Endothelial cell of umbilical vein (primary cell): ENCODE results near the gene EXOSC2.

Experiments
- EZH2 ChIP-seq: IDR thresholded peaks from 2 replicates; pipeline ENCODE4 v1.6.1; 2012; ENCODE audit warnings: borderline replicate concordance, low read depth, mild to moderate bottlenecking, moderate library complexity, low read length, inconsistent platforms; ENCODE audit not compliant: severe bottlenecking
- FOS ChIP-seq: IDR thresholded peaks from 2 replicates; pipeline ENCODE4 v1.6.1; 2011; ENCODE audit warnings: mild to moderate bottlenecking, low read length, moderate library complexity, borderline replicate concordance; ENCODE audit not compliant: insufficient read depth
- GATA2 ChIP-seq: IDR thresholded peaks from 2 replicates; pipeline ENCODE4 v1.7.0; 2011; ENCODE audit warnings: low read depth, mild to moderate bottlenecking, moderate library complexity, mixed read lengths, low read length; ENCODE audit not compliant: insufficient read length, insufficient read depth
- JUN ChIP-seq: IDR thresholded peaks from 2 replicates; pipeline ENCODE4 v1.6.1; 2011; ENCODE audit warnings: borderline replicate concordance, low read depth; ENCODE audit not compliant: insufficient read length, insufficient read depth
- MYC ChIP-seq: IDR thresholded peaks from one replicate; pipeline ENCODE4 v1.6.1; 2011; ENCODE audit warnings: mild to moderate bottlenecking, low read depth, low read length
- POLR2A ChIP-seq: IDR thresholded peaks from 2 replicates; pipeline ENCODE4 v1.6.1; 2012; ENCODE audit warnings: low read depth, mild to moderate bottlenecking, control low read depth, low read length
- POLR2AphosphoS5 ChIP-seq: IDR thresholded peaks from 2 replicates; pipeline ENCODE4 v1.6.1; 2012; ENCODE audit warnings: low read depth, mild to moderate bottlenecking, control low read depth, low read length, moderate library complexity; ENCODE audit not compliant: insufficient read depth
- TF ChIP-seq, protein P1 (sequence below), 2 donors: IDR thresholded peaks; 1 replicate in 1 of 2; 2 replicates in 1 of 2; pipeline ENCODE4 v1.5.1; 2011; ENCODE audit warnings: low read length in 2 of 2, mild to moderate bottlenecking in 2 of 2, moderate library complexity in 2 of 2, control low read depth in 1 of 2, inconsistent platforms in 1 of 2, low read depth in 1 of 2; ENCODE audit not compliant: insufficient read depth in 1 of 2; ENCODE audit errors: extremely low read depth in 1 of 2
- TF ChIP-seq, protein P2 (sequence below): IDR thresholded peaks from 2 replicates; pipeline ENCODE4 v1.6.1; 2011; ENCODE audit not compliant: insufficient read depth, insufficient read length

DNA sequence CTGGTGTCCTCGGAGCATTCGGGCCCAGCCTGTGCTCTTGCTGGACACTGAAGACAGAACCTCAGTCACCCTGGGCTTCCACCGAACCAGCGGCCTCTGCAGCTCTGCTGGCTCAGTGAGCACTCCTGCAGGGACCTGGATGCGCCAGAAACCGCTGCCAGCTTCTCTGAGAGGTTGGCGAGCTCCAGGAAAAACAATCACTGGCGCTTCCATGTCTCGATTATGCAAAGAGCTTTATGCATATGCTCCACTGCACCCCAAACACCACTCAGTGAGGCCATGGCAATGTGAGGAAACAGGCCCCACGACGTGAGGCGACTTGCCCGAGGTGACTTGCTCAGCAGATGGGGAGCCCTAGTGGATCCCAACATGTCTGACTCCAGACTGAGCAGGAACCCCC lies 18.2 kb upstream of the EXOSC2 start:
- TF ChIP-seq EZH2: no peak
- TF ChIP-seq, protein P1, sequence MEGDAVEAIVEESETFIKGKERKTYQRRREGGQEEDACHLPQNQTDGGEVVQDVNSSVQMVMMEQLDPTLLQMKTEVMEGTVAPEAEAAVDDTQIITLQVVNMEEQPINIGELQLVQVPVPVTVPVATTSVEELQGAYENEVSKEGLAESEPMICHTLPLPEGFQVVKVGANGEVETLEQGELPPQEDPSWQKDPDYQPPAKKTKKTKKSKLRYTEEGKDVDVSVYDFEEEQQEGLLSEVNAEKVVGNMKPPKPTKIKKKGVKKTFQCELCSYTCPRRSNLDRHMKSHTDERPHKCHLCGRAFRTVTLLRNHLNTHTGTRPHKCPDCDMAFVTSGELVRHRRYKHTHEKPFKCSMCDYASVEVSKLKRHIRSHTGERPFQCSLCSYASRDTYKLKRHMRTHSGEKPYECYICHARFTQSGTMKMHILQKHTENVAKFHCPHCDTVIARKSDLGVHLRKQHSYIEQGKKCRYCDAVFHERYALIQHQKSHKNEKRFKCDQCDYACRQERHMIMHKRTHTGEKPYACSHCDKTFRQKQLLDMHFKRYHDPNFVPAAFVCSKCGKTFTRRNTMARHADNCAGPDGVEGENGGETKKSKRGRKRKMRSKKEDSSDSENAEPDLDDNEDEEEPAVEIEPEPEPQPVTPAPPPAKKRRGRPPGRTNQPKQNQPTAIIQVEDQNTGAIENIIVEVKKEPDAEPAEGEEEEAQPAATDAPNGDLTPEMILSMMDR (IDR thresholded peaks at IDR 0.05; ENCODE audit: extremely low read depth in 1 of 2, insufficient read depth in 1 of 2, low read depth in 1 of 2, low read length in 2 of 2): no peak
- no peak for TF ChIP-seq POLR2A
- no peak for TF ChIP-seq MYC
- no peak for TF ChIP-seq POLR2AphosphoS5
- TF ChIP-seq JUN: no peak
- TF ChIP-seq FOS: no peak
- TF ChIP-seq, protein P2, sequence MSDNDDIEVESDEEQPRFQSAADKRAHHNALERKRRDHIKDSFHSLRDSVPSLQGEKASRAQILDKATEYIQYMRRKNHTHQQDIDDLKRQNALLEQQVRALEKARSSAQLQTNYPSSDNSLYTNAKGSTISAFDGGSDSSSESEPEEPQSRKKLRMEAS: no peak
- TF ChIP-seq GATA2: no peak
